SK-N-SH (cell line): ENCODE data around the gene RWDD2A. TPM values are rescaled to one million over a fixed set of nuclear protein-coding genes. Genes with fewer than 3 reads are reported as not detected.

Experiments
- CTCF ChIA-PET: fragments of 300-600, 350-600 bp; formaldehyde crosslinking; extraction: SDS; loops from one replicate; lab custom pipeline; 2021; lab: Yijun Ruan, JAX
- POLR2A ChIA-PET: fragments of 350-600 bp; sonication (Branson Sonifier 250); formaldehyde crosslinking; extraction: SDS; loops from one replicate; lab custom pipeline; 2020; ENCODE audit warnings: antibody characterized with exemption, inconsistent platforms; lab: Yijun Ruan, JAX
- DNase-seq: peaks from one replicate; pipeline ENCODE4 v3.0.0; 2012
- H2AFZ ChIP-seq: fragments of 200-600 bp; sonication (generic); 2 replicates; pipeline ENCODE4 v1.8.1; 2016; ENCODE audit warnings: antibody characterized with exemption, mild to moderate bottlenecking, low read depth
- H3F3A ChIP-seq: fragments of 200-600 bp; sonication (generic); replicated peaks from 2 replicates; pipeline ENCODE3; 2016; ENCODE audit warnings: antibody characterized with exemption, mild to moderate bottlenecking; ENCODE audit not compliant: insufficient read depth
- H3K27ac ChIP-seq, 2 experiments: fragments of 200-500 bp in 1 of 2; fragments of 200-600 bp in 1 of 2; sonication (Bioruptor generic) in 1 of 2; sonication (generic), shearing (Covaris generic) in 1 of 2; 2 replicates each; pipeline versions ENCODE4 v1.5.1 to v1.6.1; 2014 to 2016; ENCODE audit warnings: low read depth in 2 of 2, inconsistent platforms in 1 of 2, low read length in 1 of 2, mild to moderate bottlenecking in 1 of 2, mixed read lengths in 1 of 2
- H3K27me3 ChIP-seq: fragments of 200-600 bp; sonication (generic), shearing (Covaris generic); 2 replicates; pipeline ENCODE4 v1.6.1; 2016; ENCODE audit warnings: mixed run types; ENCODE audit not compliant: insufficient read depth
- H3K36me3 ChIP-seq, 2 experiments: fragments of 200-500 bp in 1 of 2; fragments of 200-600 bp in 1 of 2; sonication (Bioruptor generic) in 1 of 2; sonication (generic) in 1 of 2; replicated peaks in 1 of 2; 2 replicates each; pipeline versions ENCODE3 to v1.5.1; 2014 to 2016; ENCODE audit warnings: low read length in 1 of 2, mild to moderate bottlenecking in 1 of 2; ENCODE audit not compliant: insufficient read depth in 2 of 2, control insufficient read depth in 1 of 2
- H3K4me1 ChIP-seq, 2 experiments: fragments of 200-500 bp in 1 of 2; fragments of 200-600 bp in 1 of 2; sonication (Bioruptor generic) in 1 of 2; sonication (generic), shearing (Covaris generic) in 1 of 2; 2 replicates each; pipeline versions ENCODE4 v1.5.1 to v1.6.1; 2014 to 2016; ENCODE audit warnings: low read depth in 1 of 2, low read length in 1 of 2, mixed run types in 1 of 2; ENCODE audit not compliant: insufficient read depth in 2 of 2, control insufficient read depth in 1 of 2
- H3K4me2 ChIP-seq: fragments of 200-600 bp; sonication (generic), shearing (Covaris generic); 2 replicates; pipeline ENCODE4 v1.6.1; 2017; ENCODE audit warnings: mixed run types
- H3K4me3 ChIP-seq, 2 experiments: fragments of 200-500 bp in 1 of 2; fragments of 200-600 bp in 1 of 2; sonication (Bioruptor generic) in 1 of 2; sonication (generic), shearing (Covaris generic) in 1 of 2; 2 replicates each; pipeline versions ENCODE4 v1.5.1 to v1.8.1; 2014 to 2016; ENCODE audit warnings: low read depth in 2 of 2, inconsistent platforms in 1 of 2, low read length in 1 of 2, mild to moderate bottlenecking in 1 of 2, mixed read lengths in 1 of 2, moderate library complexity in 1 of 2
- H3K79me2 ChIP-seq: fragments of 200-600 bp; sonication (generic); 2 replicates; pipeline ENCODE4 v1.8.1; 2017; ENCODE audit warnings: mild to moderate bottlenecking; ENCODE audit not compliant: insufficient read depth
- H3K9ac ChIP-seq: fragments of 200-600 bp; sonication (generic); 2 replicates; pipeline ENCODE4 v1.6.1; 2017; ENCODE audit warnings: mixed run types
- H3K9me2 ChIP-seq: fragments of 200-600 bp; sonication (generic); 2 replicates; pipeline ENCODE4 v1.6.1; 2017; ENCODE audit warnings: mixed run types
- H3K9me3 ChIP-seq: fragments of 200-600 bp; sonication (generic); 2 replicates; pipeline ENCODE4 v1.6.1; 2017; ENCODE audit warnings: mixed run types, mild to moderate bottlenecking, moderate library complexity
- H4K20me1 ChIP-seq: fragments of 200-600 bp; sonication (generic); 2 replicates; pipeline ENCODE4 v1.6.1; 2017; ENCODE audit warnings: mild to moderate bottlenecking, mixed run types; ENCODE audit not compliant: insufficient read depth
- ELF1 ChIP-seq: IDR thresholded peaks from 2 replicates; pipeline ENCODE4 v1.4.0; 2012
- FOSL2 ChIP-seq: IDR thresholded peaks from 2 replicates; pipeline ENCODE4 v1.4.0; 2012; ENCODE audit warnings: low read depth, mild to moderate bottlenecking, moderate library complexity, borderline replicate concordance
- FOXJ3 ChIP-seq: sonication (generic); formaldehyde crosslinking; IDR thresholded peaks from 2 replicates; pipeline ENCODE4 v1.5.1; 2020; ENCODE audit warnings: mild to moderate bottlenecking, missing genetic modification reagents
- GABPA ChIP-seq: IDR thresholded peaks from 2 replicates; pipeline ENCODE4 v1.4.0; 2012; ENCODE audit warnings: low read depth, mild to moderate bottlenecking
- MXI1 ChIP-seq: IDR thresholded peaks from 2 replicates; pipeline ENCODE4 v1.6.1; 2012; ENCODE audit warnings: mild to moderate bottlenecking, low read depth, low read length, improper control_type of control experiment
- NRF1 ChIP-seq: IDR thresholded peaks from 2 replicates; pipeline ENCODE4 v1.6.1; 2012; ENCODE audit warnings: low read depth, mild to moderate bottlenecking, low read length
- POLR2AphosphoS5 ChIP-seq: IDR thresholded peaks from 2 replicates; pipeline ENCODE4 v1.6.1; 2012; ENCODE audit warnings: low read depth, low read length
- RAD21 ChIP-seq: IDR thresholded peaks from 2 replicates; pipeline ENCODE4 v1.6.1; 2012; ENCODE audit warnings: mild to moderate bottlenecking, low read length
- RCOR1 ChIP-seq: fragments of 150-350 bp; IDR thresholded peaks from 2 replicates; pipeline ENCODE4 v1.6.1; 2017; ENCODE audit warnings: antibody characterized with exemption, low read length
- SIN3A ChIP-seq: IDR thresholded peaks from 2 replicates; pipeline ENCODE4 v1.6.1; 2012; ENCODE audit warnings: low read depth, mild to moderate bottlenecking, low read length, moderate library complexity, borderline replicate concordance
- SMC3 ChIP-seq: IDR thresholded peaks from 2 replicates; pipeline ENCODE4 v1.6.1; 2012; ENCODE audit warnings: low read depth, low read length, improper control_type of control experiment
- TAF1 ChIP-seq: IDR thresholded peaks from 2 replicates; pipeline ENCODE4 v1.6.1; 2012; ENCODE audit warnings: low read depth, mild to moderate bottlenecking, low read length, moderate library complexity, borderline replicate concordance
- TCF12 ChIP-seq: IDR thresholded peaks from 2 replicates; pipeline ENCODE4 v1.4.0; 2012
- TEAD4 ChIP-seq: IDR thresholded peaks from 2 replicates; pipeline ENCODE4 v1.4.0; 2012; ENCODE audit warnings: mild to moderate bottlenecking, borderline replicate concordance; ENCODE audit not compliant: insufficient read depth
- WGBS: methylation state at CpG from one replicate; pipeline ENCODE4 v1.1.6; 2017; ENCODE audit warnings: low lambda C conversion rate; 5-methylcytosine and 5-hydroxymethylcytosine counted together
- polyA plus RNA-seq, 3 experiments: library from polyadenylated mRNA; depleted of rRNA; stranded (reverse); fragments of >200 nt; gene quantifications; 2 replicates each; pipeline ENCODE4 v1.2.3, GENCODE V29; 2012
- TF ChIP-seq, protein P1 (sequence below): IDR thresholded peaks from 2 replicates; pipeline ENCODE4; 2012
- TF ChIP-seq, protein P2 (sequence below): IDR thresholded peaks from 2 replicates; pipeline ENCODE4 v1.6.1; 2012; ENCODE audit warnings: mild to moderate bottlenecking, low read depth, low read length, moderate library complexity
- TF ChIP-seq, protein P3 (sequence below): IDR thresholded peaks from 2 replicates; pipeline ENCODE4 v1.4.0; 2012; ENCODE audit warnings: low read depth

Gene RWDD2A
- 3.4 and 5.8 TPM in 2 replicates for polyA plus RNA-seq (2012; rRNA removed)
- polyA plus RNA-seq (2012; cell fraction: cytosol; rRNA removed), result 4.3 and 4.9 TPM in 2 replicates
- 6.1 and 12.4 TPM in 2 replicates for polyA plus RNA-seq (2012; cell fraction: nucleus; rRNA removed)

DNA sequence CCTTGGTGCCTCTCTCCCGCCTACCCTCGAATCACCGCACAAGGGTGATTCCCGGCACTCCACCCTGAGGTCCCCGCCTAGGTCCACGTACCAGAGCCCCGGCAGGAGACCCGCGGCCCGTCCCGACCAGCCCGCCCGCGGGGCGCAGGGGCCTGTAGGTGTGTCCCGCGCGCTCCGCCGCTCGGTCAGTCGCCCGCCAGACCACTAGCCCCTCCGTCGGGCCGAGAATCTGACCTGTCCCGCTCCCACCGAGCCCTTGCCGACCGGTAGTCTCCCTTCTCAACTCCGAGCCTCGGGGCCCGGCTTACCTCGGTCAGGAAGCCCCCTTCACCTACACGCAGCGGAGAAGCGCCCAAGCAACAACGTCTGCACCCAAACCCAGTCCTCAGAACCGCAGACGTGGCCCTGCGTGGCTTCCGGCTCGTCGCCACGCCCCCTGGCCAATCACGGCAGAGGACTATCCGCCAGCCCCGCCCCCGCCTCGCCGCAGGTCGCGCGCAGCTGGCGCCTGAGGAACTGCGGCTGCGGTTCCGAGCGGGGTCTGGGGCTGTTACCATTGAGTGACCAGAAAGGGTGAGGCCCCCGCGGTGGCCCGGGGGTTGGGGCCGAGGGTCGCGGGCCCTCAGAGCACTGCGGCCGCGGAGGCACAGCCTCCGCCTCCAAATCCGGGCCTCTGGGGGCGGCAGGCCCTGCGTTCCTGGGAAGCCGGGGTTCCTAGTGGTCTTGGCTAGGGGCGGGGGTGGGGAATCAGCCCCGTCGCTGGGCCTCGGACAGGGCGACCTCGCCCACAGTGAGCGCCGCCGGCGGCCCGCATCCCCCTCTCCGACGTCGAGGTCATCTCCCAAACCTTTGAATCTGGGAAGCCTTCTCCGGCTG lies at the start of gene RWDD2A, which contains the start of gene PGM3:
Gene RWDD2A (plus strand): TSS at position 487 of the 876 bp plus-strand sequence. CDS start 1,095 bp downstream, outside the sequence.
Gene PGM3 (minus strand): TSS at position 395 of the 876 bp plus-strand sequence. CDS start 2,253 bp downstream, outside the sequence.
- Histone ChIP-seq H3K36me3 (peaks cover 49 to 53% of the 10 kb centered on the region in 2 experiments), H3K9me3 (no peaks in the 10 kb centered on the region), H3K4me3 (peak within 1 kb of the TSS; percentile 90 to 95), H3K27me3 (no peaks in the 10 kb centered on the region), H2AFZ (peak within 1 kb of the TSS; percentile 89), H3K9ac (peak within 1 kb of the TSS; percentile 90), H3K79me2 (peaks cover 54% of the 10 kb centered on the region), H3K27ac (peak within 1 kb of the TSS; percentile 82 to 85), H3K4me2 (peak within 1 kb of the TSS; percentile 90), H3K4me1 (peaks cover 8 to 12% of the 10 kb centered on the region in 2 experiments; a peak in 3 of 4 replicates), H4K20me1 (peaks cover 24% of the 10 kb centered on the region), H3F3A (peaks cover 11% of the 10 kb centered on the region), H3K9me2 (no peaks in the 10 kb centered on the region)
- POLR2A ChIA-PET, result interaction anchor here (2.1 kb wide), 1 partner anchor 127 kb away, joined by 13 read pairs; the partner anchor contains the start of genes DOP1A and UBE3D
- WGBS, result 0% methylated on average over 13 of the region's 88 CpGs
- CTCF ChIA-PET, result interaction anchor here (1.0 to 7.7 kb wide), 5 partner anchors 14 to 126 kb away, joined by 3 to 69 read pairs (median 5); partner anchors contain the start of genes DOP1A and UBE3D
- TF ChIP-seq, protein P1, sequence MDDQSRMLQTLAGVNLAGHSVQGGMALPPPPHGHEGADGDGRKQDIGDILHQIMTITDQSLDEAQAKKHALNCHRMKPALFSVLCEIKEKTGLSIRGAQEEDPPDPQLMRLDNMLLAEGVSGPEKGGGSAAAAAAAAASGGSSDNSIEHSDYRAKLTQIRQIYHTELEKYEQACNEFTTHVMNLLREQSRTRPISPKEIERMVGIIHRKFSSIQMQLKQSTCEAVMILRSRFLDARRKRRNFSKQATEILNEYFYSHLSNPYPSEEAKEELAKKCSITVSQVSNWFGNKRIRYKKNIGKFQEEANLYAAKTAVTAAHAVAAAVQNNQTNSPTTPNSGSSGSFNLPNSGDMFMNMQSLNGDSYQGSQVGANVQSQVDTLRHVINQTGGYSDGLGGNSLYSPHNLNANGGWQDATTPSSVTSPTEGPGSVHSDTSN, result 0 out of 2 replicates have a peak, but pooled peaks have one; percentile 5
- TF ChIP-seq POLR2AphosphoS5, result peak; percentile 91
- peak; percentile 83 for TF ChIP-seq TAF1
- TF ChIP-seq TEAD4, result no peak; the same call in 1 of the 2 replicates
- no peak for TF ChIP-seq FOXJ3 (CRISPR knock-in tag)
- TF ChIP-seq TCF12, result peak; percentile 31; the same call in 1 of the 2 replicates
- TF ChIP-seq, protein P2, sequence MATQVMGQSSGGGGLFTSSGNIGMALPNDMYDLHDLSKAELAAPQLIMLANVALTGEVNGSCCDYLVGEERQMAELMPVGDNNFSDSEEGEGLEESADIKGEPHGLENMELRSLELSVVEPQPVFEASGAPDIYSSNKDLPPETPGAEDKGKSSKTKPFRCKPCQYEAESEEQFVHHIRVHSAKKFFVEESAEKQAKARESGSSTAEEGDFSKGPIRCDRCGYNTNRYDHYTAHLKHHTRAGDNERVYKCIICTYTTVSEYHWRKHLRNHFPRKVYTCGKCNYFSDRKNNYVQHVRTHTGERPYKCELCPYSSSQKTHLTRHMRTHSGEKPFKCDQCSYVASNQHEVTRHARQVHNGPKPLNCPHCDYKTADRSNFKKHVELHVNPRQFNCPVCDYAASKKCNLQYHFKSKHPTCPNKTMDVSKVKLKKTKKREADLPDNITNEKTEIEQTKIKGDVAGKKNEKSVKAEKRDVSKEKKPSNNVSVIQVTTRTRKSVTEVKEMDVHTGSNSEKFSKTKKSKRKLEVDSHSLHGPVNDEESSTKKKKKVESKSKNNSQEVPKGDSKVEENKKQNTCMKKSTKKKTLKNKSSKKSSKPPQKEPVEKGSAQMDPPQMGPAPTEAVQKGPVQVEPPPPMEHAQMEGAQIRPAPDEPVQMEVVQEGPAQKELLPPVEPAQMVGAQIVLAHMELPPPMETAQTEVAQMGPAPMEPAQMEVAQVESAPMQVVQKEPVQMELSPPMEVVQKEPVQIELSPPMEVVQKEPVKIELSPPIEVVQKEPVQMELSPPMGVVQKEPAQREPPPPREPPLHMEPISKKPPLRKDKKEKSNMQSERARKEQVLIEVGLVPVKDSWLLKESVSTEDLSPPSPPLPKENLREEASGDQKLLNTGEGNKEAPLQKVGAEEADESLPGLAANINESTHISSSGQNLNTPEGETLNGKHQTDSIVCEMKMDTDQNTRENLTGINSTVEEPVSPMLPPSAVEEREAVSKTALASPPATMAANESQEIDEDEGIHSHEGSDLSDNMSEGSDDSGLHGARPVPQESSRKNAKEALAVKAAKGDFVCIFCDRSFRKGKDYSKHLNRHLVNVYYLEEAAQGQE, result no peak
- peak; percentile 51; the same call in 1 of the 2 replicates for TF ChIP-seq GABPA
- TF ChIP-seq ELF1, result peak; percentile 54
- TF ChIP-seq RCOR1, result no peak; the same call in 1 of the 2 replicates
- peak; percentile 58; the same call in 1 of the 2 replicates for TF ChIP-seq SIN3A
- TF ChIP-seq MXI1, result peak; percentile 73
- TF ChIP-seq, protein P3, sequence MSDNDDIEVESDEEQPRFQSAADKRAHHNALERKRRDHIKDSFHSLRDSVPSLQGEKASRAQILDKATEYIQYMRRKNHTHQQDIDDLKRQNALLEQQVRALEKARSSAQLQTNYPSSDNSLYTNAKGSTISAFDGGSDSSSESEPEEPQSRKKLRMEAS, result peak; percentile 44; the same call in 1 of the 2 replicates
- no peak for TF ChIP-seq SMC3
- no peak for TF ChIP-seq FOSL2
- TF ChIP-seq RAD21, result no peak
- peak; percentile 39; the same call in 1 of the 2 replicates for TF ChIP-seq NRF1
- peak; percentile 98 for DNase-seq
